Colon (tissue), 2 donors: ENCODE data around the gene C19orf38.
"Not testable (repeated sequence)": the region's sequence is repeated elsewhere in the genome, so short reads cannot be mapped to it uniquely, and the experiment has no call there.

Experiments
- FAIRE-seq: peaks from 2 replicates; lab custom pipeline; 2012; peaks lifted over from hg19 to GRCh38; lab: Jason Lieb, UNC
- donor health status: control.
- donor health status: control.

The C19orf38 gene

DNA sequence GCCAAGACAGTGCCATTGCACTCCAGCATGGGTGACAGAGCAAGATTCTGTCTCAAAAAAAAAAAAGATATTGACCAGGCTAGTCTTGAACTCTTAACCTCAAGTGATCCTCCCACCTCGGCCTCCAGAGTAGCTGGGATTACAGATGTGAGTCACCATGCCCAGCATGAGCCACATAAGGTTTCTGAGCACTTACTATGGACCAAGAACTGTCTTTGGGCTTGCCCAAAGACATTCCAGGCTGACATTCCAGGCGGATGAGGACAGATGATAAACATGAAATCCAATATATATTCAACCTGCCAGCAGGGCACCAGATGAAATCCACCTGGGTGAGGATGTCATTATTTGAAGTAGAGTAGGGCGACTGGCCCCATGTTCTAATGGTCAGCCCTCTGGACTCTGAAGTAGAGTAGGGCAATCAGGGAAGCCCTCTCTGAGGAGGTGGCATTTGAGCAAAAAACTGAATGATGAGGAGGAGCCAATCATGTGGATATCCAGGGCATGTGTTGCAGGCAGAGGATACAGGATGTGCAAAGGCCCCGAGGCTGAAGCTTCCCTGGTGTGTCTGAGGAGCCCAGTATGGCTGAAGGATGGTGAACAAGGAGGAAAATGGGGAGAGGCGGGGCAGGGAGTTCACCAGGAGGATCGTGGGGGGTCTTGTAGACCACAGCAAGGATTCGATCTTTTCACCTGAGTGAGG lies 4.0 kb downstream of the C19orf38 start:
- FAIRE-seq: no peak

DNA sequence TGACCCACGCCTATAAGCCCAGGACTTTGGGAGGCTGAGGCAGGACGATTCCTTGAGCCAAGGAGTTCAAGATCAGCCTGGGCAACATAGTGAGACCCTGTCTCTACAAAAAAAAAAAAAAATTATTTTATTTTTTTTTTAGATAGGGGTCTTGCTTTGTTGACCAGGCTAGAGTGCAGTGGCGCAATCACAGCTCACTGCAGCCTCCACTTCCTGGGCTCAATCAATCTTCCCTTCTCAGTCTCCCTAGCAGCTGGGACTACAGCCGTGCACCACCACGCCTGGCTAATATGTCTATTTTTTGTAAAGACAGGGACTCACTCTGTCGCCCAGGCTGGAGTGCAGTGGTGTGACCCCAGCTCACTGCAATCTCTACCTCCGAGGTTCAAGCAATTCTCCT lies 4.7 kb downstream of the C19orf38 start:
- FAIRE-seq: no peak

DNA sequence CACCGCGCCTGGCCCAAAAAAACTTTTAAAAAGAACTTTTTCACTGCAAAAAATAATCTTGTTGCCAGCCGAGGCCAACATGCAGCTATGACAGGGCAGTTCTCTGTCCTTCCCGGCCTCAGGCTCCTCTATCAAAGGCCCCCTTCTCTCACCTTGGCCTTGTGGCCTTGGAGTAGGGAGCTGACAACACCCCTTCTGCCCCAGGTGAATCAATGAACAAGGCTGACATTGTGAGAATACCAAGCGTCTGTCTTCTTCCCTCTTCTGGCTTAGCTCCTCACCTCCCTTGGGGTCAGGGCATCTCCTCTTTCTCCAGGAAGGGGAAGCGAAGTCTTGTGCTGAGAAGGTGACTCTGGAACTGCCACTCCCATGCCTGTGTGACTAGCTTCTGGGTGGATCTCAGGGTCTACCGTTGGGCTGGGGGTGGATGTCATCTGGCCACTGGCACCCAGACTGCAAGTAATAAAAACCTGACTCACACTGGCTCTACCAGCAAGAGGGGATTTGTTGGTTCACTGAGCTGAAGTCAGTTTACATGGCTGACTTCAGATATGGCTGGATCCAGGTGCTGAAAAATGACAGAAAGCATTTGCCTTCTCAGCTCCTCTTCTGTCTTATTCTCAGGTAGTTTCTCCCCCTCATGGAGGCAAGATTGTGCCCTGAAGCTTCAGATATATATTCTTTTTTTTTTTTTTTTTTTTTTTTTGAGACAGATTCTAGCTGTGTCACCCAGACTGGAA lies 6.3 kb downstream of the C19orf38 start:
- no peak for FAIRE-seq

DNA sequence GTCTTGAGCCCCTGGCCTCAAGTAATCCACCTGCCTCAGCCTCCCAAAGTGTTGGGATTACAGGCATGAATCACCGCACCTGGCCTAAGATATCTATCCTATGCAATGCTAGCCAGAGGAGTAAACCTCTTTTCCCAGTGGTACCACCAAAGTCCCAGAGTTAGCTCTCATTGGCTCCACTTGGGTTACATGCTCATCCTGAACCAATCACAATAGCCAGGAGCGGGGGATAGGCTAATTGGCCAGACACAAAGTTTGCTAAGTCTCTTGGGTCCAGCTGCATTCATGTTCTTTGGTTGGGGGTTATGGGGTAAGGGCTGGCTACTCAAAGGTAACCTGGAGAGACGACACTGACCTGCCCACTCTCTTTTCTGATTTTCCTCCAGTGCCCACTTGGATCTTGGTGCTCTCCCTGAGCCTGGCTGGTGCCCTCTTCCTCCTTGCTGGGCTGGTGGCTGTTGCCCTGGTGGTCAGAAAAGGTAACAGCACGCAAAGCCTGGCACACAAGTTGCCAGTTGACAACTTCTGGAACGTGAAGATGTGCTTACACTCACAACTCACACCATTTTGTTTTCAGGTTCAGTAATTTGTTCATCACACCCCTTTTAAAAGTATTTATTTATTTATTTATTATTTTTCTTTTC lies 7.8 kb downstream of the C19orf38 start:
- no peak for FAIRE-seq

DNA sequence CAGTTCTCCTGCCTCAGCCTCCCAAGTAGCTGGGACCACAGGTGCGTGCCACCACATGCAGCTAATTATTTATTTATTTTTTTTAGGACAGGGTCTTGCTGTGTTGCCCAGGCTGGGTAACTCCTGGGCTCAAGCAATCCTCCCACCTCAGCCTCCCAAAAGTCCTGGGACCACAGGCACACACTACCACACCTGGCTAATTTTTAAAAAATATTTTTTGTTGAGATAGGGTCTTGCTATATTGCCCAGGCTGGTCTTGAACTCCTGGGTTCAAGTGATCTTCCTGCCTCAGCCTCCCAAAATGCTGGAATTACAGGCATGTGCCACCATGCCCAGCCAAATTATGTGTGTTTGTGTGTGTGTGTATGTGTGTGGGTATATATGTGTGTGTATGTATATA lies 8.7 kb downstream of the C19orf38 start:
- FAIRE-seq: not testable (repeated sequence)

DNA sequence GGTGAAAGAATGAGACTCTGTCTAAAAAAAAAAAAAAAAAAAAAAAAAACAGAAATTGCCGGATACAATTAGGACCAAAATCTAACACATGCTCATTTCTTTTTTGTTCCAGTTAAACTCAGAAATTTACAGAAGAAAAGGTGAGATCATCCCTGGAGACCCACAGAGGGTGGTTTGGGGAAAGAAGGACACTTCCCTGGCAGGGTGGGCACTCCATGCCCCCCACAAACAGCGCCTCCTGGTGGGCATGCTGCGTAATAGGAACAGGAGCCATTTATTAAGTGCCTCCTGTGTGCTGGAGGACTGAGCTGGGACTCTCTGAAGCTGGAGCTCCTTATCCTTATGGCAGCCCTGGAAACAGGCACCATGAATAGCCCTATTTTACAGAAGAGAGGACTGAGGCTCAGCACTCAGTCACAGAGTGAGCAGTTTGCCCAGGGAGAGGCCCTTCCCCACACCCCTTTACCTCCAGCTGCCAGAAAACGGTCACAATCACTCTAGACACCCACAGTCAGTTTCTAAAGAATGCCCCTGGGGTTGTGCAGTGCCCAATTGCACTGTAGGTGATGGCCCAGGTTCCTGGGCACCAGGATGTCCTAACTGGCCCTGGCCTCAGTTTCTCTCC lies 10.1 kb downstream of the C19orf38 start:
- no peak for FAIRE-seq

DNA sequence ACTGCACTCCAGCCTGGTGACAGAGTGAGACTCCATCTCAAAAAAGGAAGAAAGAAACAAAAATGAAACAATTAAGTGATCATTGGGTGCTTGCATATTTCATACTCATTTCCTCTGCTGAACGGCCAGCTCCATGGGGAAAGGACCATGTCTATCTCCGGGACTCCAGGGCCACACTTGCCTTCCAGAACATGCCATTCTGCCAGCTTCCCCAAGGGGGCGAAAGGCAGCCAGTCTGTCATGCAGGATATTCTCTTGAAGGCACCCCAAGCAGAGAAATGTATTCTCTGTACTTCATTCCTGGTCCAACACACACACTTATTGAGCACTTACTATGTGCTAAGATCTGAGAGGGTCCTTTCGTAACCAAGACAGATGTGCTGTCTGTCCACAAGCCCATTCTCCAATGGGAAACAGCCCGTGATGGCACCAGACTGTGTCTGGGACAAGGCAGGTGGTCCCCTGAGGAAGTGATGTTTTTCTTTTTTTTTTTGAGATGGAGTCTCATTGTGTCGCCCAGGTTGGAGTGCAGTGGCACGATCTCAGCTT lies 13.0 kb downstream of the C19orf38 start:
- FAIRE-seq: no peak

DNA sequence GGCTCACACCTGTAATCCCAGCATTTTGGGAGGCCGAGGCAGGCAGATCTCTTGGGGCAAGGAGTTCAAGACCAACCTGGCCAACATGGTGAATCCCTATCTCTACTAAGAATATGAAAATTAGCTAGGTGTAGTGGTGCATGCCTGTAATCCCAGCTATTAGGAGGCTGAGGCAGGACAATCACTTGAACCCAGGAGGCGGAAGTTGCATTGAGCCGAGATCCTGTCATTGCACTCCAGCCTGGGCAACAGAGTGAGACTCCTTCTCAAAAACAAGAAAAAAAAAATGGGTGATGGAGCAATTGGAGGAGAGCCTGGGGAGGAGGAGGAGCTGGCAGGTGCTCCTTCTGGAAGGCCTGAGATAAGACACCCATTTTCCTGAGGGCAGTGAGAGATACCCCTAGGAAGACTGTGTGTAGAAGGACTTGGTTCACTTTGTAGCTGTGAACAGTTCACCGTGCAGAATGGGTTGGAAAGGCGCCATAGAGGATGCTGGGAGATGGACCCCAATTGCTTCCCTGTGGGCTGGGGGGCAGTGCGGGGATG lies 14.4 kb downstream of the C19orf38 start:
- FAIRE-seq: no peak

DNA sequence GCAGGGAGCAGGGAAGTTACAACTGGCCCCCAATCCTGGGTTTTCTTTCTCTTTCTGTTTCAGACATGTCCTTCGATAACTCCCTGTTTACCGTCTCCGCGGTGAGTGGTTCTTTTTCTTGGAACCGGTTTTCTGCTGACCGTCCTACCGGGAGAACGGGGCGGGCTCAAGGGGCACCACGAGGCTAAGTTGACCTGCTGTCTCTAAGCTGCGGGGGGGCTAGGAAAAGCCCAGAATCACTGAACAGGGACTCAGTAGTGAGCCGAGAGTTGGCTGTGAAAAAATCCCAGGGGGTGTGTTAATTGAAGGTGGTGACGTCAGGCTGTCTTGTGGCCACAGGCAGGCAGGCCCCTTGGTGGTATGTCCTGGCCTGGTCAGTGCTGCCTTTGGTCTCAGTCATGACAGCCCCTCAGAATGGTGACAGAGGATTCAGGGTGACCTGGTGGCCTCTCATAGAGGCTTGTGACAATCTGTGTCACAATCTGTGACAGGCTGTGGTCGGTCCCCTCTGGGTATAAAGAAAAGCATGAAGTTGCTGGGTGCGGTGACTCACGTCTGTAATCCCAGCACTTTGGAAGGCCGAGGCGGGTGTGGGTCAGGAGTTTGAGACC lies 15.0 kb downstream of the C19orf38 start:
- FAIRE-seq: no peak

DNA sequence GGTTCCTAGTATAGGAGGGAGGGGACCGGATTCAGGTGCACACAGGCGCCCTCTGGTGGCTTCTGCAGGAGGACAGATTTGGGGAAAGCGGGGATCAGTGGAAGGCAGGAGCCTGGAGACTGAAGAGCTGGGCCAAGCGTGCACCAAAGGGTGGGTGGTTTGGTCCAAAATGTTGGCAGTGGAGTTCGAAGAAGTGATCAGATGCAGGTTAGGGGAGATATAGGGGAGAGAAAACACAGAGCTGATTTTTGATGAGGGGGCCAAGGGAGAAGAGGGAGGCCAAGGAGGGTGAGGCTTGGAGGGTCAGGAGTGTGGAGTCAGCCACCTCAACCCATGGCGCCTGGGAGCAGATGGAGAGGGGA lies 16.3 kb downstream of the C19orf38 start:
- FAIRE-seq: no peak

DNA sequence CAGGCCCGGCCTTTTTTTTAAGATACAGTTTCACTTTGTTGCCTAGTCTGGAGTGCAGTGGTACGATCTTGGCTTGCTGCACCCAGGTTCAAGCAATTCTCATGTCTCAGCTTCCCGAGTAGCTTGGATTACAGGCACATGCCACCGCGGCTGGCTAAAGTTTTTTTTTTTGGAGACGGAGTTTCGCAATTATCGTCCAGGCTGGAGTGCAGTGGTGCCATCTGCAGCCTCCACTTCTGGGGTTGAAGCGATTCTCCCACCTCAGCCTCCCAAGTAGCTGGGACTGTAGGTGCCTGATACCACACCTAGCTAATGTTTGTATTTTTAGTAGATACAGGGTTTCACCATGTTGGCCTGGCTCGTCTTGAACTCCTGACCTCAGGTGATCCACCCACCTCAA lies 18.3 kb downstream of the C19orf38 start:
- no peak for FAIRE-seq

DNA sequence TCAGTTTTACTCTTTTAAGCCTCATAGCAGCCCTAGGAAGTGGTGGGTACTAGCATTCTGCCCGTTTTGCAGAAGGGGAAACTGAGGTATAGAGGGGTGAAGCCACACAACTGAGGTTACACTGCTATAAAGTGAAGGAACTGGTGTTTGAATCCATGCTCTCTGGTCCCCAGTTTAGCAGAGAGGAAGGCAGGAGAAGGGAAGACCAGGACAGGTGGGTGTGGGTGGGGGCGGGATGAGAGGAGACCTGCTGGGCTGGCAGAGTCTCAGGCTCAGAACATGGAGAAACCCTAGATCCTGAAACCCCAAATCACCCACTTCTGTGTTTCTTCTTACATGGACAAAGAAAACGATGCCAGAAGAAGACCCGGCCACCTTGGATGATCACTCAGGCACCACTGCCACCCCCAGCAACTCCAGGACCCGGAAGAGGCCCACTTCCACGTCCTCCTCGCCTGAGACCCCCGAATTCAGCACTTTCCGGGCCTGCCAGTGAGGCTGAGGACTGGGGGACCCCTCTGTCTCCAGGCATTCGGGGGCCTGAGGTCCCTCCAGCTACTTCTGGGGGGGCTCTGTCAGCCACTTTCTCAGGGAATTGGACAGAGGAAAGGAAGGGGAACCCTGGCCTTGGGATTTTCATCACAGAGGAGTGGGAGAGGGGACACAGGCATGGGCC lies 20.8 kb downstream of the C19orf38 start:
- no peak for FAIRE-seq

DNA sequence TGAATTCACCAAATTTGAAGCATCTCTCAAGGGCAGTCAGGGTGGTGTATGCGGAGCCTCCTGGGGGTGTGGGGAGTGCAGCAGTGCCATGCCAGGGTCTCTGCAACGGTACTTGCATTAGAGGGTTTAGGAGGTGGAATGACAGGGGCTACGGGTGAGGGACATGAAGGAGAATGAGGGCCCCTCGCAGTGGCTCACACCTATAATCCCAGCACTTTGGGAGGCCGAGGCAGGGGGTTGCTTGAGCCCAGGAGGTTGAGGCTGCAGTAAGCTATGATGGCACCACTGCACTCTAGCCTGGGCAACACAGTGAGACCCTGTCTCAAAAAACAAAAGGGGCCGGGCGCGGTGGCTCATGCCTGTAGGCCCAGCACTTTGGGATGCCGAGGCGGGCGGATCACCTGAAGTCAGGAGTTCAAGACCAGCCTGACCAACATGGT lies 21.7 kb downstream of the C19orf38 start:
- not testable (repeated sequence) for FAIRE-seq

DNA sequence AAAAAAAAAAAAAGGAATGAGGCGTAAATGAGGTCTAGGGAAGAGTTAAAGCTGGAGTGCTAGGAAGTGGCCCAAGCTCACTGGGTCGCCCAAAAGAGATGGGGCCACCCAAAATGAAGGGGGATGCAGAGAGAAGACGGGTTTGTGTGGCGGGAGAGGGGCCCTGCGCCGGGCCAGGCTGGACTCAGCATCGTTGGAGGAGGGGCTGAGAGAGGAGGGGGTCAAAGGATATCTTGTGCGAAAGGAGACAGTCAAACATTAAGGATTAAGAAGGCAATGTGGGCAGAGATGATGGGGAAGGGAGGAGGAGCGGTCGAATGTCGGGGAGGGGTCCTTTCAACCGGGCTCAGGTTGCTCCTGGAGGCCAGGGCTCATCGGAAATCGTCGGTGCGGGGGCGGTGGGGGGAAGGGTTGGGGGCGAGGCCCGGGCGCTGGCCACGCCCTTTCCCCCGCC lies 22.3 kb downstream of the C19orf38 start:
- FAIRE-seq: no peak

DNA sequence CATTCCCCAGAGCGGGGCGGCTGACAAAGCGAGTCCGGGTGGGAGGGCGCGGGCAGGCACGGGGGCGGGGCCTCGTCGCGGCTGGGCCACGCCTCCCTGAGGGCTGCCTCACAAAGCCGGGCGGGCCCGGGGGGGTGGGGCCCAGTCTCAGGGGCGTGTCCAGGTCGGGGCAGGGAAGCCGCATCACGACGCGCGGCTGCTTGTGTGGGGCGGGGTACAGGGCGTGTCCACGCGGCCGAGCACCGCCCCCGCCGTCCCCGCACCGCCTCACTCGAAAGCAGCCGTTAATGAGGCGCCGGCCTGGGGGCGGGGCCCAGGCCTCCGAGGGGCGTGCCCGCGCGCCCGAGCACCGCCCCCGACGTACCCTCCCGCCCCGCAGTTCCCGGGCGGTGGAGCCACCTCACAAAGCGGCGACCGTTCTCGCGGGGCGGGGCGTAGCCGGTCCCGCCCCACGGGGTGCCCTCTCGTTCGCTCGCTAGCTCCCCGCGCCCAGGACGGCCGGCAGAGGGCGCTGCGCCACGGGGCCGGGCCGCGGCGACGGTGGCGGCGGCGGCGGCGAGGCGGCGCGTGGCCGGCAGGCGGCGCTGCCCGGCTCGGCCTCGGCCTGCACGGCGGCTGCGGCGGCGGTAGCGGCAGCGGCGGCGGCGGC lies 22.9 kb downstream of the C19orf38 start, which contains the start of gene CARM1:
Gene CARM1 (plus strand): TSS at position 599 of the 649 bp plus-strand sequence. CDS start 150 bp downstream, outside the sequence.
- FAIRE-seq: no peak

DNA sequence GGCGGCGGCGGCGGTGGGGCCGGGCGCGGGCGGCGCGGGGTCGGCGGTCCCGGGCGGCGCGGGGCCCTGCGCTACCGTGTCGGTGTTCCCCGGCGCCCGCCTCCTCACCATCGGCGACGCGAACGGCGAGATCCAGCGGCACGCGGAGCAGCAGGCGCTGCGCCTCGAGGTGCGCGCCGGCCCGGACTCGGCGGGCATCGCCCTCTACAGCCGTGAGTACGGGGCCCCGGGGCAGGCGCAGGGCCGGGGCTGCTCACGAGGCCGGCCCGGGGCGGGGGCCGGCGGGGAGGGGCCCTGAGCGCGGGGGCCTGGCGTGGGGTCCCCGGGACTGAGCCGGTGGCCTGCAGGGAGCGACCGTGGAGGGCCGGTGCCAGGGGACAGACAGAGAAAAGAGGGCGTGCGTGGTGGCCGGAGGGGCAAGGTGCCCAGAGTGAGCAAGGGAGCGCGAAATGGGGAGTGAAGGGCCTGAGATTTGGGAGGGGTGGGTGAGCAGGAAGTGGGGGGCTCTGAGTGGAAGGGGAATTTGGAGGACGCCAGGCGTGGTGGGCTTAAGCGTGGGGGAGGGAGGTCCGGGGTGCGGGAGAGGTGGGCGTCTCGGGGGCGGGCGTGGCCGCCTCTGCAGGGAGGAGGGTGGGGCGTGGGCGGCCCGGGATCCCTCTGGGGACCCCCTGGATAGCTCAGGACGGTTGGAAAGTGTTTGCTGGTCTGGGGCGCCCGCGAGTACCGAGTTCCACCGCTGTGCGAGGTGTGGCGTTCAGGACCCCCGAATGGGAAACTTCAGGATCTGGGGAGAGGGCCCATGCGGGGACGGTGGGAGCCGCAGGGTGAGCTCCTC lies 23.7 kb downstream of the C19orf38 start:
- no peak for FAIRE-seq

DNA sequence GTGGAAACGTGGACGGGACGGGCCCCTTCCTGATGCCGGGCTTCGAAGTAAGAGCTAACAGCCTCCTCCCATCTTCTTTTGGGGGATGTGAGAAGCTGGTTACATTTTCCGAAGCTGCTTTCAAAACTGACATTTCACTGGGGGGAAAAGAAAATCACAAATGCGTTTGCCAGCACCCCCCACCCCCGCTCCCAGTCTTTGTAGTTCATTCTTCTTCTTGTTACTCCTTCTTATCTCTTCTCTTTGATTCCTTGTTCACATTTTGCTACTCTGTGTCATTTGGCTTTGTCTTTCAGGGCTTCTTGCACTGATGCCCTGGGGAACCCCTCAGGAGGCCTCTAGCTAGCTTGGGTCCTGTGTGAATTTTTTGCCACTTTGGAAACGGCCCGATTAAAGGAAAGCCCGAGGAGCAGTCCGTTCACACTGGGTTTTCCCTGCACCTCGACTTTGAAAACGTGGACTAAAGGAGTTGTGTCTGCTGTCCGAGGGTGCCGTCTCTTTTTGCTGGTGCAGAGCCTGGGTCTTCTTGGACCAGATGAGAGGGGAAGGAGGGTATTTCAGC lies 24.4 kb downstream of the C19orf38 start:
- FAIRE-seq: no peak

DNA sequence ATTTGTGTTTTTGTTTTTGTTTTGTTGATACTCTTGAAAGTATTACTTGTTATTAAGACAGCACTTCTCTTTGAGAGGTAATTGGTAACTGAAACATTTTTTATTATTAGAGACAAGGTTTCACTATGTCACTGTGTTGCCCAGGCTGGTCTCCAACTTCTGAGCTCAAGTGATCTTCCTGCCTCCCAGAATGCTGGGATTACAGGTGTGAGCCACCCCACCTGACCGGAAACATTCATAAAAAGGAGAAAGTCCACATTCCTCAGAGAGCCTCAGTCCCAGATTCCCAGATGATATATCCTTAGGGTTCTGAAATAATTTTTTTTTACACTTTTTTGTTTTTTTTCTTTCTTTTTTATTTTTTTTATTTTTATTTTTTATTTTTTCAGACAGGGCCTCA lies 25.8 kb downstream of the C19orf38 start:
- FAIRE-seq: no peak
